ENCODE measurements around the gene TRHDE. TPM values are rescaled to one million over a fixed set of nuclear protein-coding genes. Genes with fewer than 3 reads are reported as not detected.

TRHDE gene
- polyA plus RNA-seq, 1 donor (not counting 4 experiments of a cell fraction or from before 2014, with no cell fraction given): 0.12 TPM

- H3K36me3 ChIP-seq (ENCODE audit: control insufficient read depth in 2 of 2, extremely low read depth in 1 of 2, insufficient read depth in 2 of 2, low read length in 2 of 2): no peaks in the 10 kb centered on the region
- TF ChIP-seq CTCF (optimal IDR thresholded peaks at IDR 0.05 in 1 of 3, IDR thresholded peaks at IDR 0.05 in 1 of 3, conservative IDR thresholded peaks at IDR 0.05 in 1 of 3; ENCODE audit: extremely low read depth in 1 of 3, insufficient read depth in 2 of 3, low read length in 3 of 3) (no peak), EZH2 (IDR thresholded peaks at IDR 0.05; ENCODE audit: low read length) (no peak)
- H3K4me2 ChIP-seq (ENCODE audit: control insufficient read depth, extremely low read depth, insufficient read depth, low read depth, low read length): no peak overlapping the region
These were observed 118.0 kb downstream of the TRHDE start for GRCh38 chr12:72390146-72390545.

GRCh38 chr12:72406111-72406510 lies 133.9 kb downstream of the TRHDE start:
- Histone ChIP-seq H3K4me1 (ENCODE audit: control insufficient read depth, extremely low read depth, insufficient read depth, low read length) (no peaks in the 10 kb centered on the region), H3K4me2 (ENCODE audit: control insufficient read depth, extremely low read depth, insufficient read depth, low read depth, low read length) (no peak overlapping the region), H3K9ac (ENCODE audit: control insufficient read depth, extremely low read depth, insufficient read depth, low read length) (no peak overlapping the region), H3K27me3 (ENCODE audit: control insufficient read depth, extremely low read depth, insufficient read depth, low read length) (no peaks in the 10 kb centered on the region), H3K27ac (ENCODE audit: control insufficient read depth, insufficient read depth, low read length) (no peak overlapping the region), H3K9me1 (ENCODE audit: control insufficient read depth, extremely low read depth, insufficient read depth, low read length) (no peaks in the 10 kb centered on the region), H3K9me3 (ENCODE audit: control insufficient read depth, low read depth, low read length) (no peaks in the 10 kb centered on the region), H3K36me3 (ENCODE audit: control insufficient read depth in 2 of 2, extremely low read depth in 1 of 2, insufficient read depth in 2 of 2, low read length in 2 of 2) (no peaks in the 10 kb centered on the region), H2AFZ (ENCODE audit: control insufficient read depth, low read length) (no peak overlapping the region), H4K20me1 (ENCODE audit: control insufficient read depth, extremely low read depth, insufficient read depth, low read length) (no peaks in the 10 kb centered on the region), H3K4me3 (ENCODE audit: control insufficient read depth in 2 of 3, extremely low read depth in 1 of 3, insufficient read depth in 2 of 3, low read depth in 1 of 3, low read length in 3 of 3) (no peak overlapping the region), H3K79me2 (ENCODE audit: control insufficient read depth, insufficient read depth, low read length) (no peaks in the 10 kb centered on the region)
- DNase-seq (ENCODE audit: low read depth, low spot score) (no peak), FAIRE-seq (no peak)
- dilution Hi-C loops (cut with MboI; ENCODE audit: extremely low pct_ligation_motif_present, low sequenced_read_pairs): no loop called here
- TF ChIP-seq EZH2 (IDR thresholded peaks at IDR 0.05; ENCODE audit: low read length) (no peak), CTCF (optimal IDR thresholded peaks at IDR 0.05 in 1 of 3, IDR thresholded peaks at IDR 0.05 in 1 of 3, conservative IDR thresholded peaks at IDR 0.05 in 1 of 3; ENCODE audit: extremely low read depth in 1 of 3, insufficient read depth in 2 of 3, low read length in 3 of 3) (no peak)

More at GRCh38 chr12:72390146-72390545, 118.0 kb downstream of the TRHDE start:
- H3K9ac ChIP-seq (ENCODE audit: control insufficient read depth, extremely low read depth, insufficient read depth, low read length): no peak overlapping the region
- no peaks in the 10 kb centered on the region for H3K9me1 ChIP-seq (ENCODE audit: control insufficient read depth, extremely low read depth, insufficient read depth, low read length)
- no peaks in the 10 kb centered on the region for H3K27me3 ChIP-seq (ENCODE audit: control insufficient read depth, extremely low read depth, insufficient read depth, low read length)
- no peak overlapping the region for H3K4me3 ChIP-seq (ENCODE audit: control insufficient read depth in 2 of 3, extremely low read depth in 1 of 3, insufficient read depth in 2 of 3, low read depth in 1 of 3, low read length in 3 of 3)
- H4K20me1 ChIP-seq (ENCODE audit: control insufficient read depth, extremely low read depth, insufficient read depth, low read length): no peaks in the 10 kb centered on the region
- no peak overlapping the region for H3K27ac ChIP-seq (ENCODE audit: control insufficient read depth, insufficient read depth, low read length)
- dilution Hi-C loops (cut with MboI; ENCODE audit: extremely low pct_ligation_motif_present, low sequenced_read_pairs): no loop called here
- no peaks in the 10 kb centered on the region for H3K9me3 ChIP-seq (ENCODE audit: control insufficient read depth, low read depth, low read length)
- FAIRE-seq (no peak), DNase-seq (ENCODE audit: low read depth, low spot score) (no peak)
- no peaks in the 10 kb centered on the region for H3K79me2 ChIP-seq (ENCODE audit: control insufficient read depth, insufficient read depth, low read length)
- no peaks in the 10 kb centered on the region for H3K4me1 ChIP-seq (ENCODE audit: control insufficient read depth, extremely low read depth, insufficient read depth, low read length)
- H2AFZ ChIP-seq (ENCODE audit: control insufficient read depth, low read length): no peak overlapping the region
